Keratinocyte (primary cell): ENCODE results near the gene MEX3C.

Experiments
- EZH2 ChIP-seq: IDR thresholded peaks from one replicate; pipeline ENCODE4 v1.6.1; 2012; ENCODE audit warnings: inconsistent platforms, mild to moderate bottlenecking, low read length, moderate library complexity
- TF ChIP-seq, protein P1 (sequence below), 3 experiments: IDR thresholded peaks in 1 of 3; conservative IDR thresholded peaks in 1 of 3; optimal IDR thresholded peaks in 1 of 3; 2 replicates in 2 of 3; 3 replicates in 1 of 3; pipeline versions ENCODE3 to v1.5.1; 2011; ENCODE audit warnings: low read length in 3 of 3, mild to moderate bottlenecking in 3 of 3, moderate library complexity in 2 of 3, control low read depth in 1 of 3, inconsistent platforms in 1 of 3; ENCODE audit not compliant: insufficient read depth in 2 of 3; ENCODE audit errors: extremely low read depth in 1 of 3

DNA sequence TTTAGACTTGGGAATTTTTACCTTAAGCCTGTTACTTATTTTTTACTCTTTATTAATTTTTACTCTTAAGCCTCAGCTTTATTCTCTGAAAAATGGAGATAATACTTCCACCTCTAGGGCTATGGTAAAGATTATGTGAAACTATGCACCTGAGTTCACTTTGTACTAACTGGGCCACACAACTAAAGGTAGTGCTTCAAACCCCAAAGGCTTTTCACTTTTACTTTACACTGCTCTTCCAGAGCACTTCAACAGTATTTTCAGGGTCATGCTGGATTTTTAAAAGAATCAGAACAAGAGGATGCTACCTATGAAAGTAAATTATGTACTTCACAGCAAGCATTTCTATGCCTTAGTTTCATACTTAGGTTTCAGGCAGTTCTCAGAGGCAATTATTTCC is 27.8 kb downstream of the MEX3C start:
- TF ChIP-seq, protein P1, sequence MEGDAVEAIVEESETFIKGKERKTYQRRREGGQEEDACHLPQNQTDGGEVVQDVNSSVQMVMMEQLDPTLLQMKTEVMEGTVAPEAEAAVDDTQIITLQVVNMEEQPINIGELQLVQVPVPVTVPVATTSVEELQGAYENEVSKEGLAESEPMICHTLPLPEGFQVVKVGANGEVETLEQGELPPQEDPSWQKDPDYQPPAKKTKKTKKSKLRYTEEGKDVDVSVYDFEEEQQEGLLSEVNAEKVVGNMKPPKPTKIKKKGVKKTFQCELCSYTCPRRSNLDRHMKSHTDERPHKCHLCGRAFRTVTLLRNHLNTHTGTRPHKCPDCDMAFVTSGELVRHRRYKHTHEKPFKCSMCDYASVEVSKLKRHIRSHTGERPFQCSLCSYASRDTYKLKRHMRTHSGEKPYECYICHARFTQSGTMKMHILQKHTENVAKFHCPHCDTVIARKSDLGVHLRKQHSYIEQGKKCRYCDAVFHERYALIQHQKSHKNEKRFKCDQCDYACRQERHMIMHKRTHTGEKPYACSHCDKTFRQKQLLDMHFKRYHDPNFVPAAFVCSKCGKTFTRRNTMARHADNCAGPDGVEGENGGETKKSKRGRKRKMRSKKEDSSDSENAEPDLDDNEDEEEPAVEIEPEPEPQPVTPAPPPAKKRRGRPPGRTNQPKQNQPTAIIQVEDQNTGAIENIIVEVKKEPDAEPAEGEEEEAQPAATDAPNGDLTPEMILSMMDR (optimal IDR thresholded peaks at IDR 0.05 in 1 of 3, IDR thresholded peaks at IDR 0.05 in 1 of 3, conservative IDR thresholded peaks at IDR 0.05 in 1 of 3; ENCODE audit: extremely low read depth in 1 of 3, insufficient read depth in 2 of 3, low read length in 3 of 3): no peak
- no peak for TF ChIP-seq EZH2
